ENCODE results near the gene PRDM16. TPM values are rescaled to one million over a fixed set of nuclear protein-coding genes. Genes with fewer than 3 reads are reported as not detected.

The PRDM16 gene
- total RNA-seq, 1 experiment from 2014 or later = 22.3 TPM

DNA sequence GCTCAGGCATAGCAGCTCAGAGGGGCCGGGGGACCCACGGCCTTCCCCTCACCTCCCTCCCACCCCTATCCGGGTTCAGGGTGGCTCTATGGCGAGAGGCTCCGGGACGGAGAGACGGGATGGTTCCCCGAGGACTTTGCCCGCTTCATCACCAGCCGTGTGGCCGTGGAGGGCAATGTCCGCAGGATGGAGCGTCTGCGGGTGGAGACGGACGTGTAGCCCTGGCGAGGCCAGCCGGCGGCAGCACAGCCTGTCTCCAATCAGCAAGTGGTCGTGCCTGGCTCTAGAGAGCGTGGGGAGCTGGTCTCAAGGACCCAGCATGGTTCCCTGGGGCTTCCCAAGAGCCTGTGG, 411.3 kb downstream of the PRDM16 start:
- TF ChIP-seq TCF7L2 (IDR thresholded peaks at IDR 0.05; ENCODE audit: low read depth, low read length) = no peak
- TF ChIP-seq, protein P1, sequence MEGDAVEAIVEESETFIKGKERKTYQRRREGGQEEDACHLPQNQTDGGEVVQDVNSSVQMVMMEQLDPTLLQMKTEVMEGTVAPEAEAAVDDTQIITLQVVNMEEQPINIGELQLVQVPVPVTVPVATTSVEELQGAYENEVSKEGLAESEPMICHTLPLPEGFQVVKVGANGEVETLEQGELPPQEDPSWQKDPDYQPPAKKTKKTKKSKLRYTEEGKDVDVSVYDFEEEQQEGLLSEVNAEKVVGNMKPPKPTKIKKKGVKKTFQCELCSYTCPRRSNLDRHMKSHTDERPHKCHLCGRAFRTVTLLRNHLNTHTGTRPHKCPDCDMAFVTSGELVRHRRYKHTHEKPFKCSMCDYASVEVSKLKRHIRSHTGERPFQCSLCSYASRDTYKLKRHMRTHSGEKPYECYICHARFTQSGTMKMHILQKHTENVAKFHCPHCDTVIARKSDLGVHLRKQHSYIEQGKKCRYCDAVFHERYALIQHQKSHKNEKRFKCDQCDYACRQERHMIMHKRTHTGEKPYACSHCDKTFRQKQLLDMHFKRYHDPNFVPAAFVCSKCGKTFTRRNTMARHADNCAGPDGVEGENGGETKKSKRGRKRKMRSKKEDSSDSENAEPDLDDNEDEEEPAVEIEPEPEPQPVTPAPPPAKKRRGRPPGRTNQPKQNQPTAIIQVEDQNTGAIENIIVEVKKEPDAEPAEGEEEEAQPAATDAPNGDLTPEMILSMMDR (IDR thresholded peaks at IDR 0.05) = no peak
- no peak for TF ChIP-seq POLR2AphosphoS5 (IDR thresholded peaks at IDR 0.05; ENCODE audit: low read depth, low read length)
- TF ChIP-seq REST (IDR thresholded peaks at IDR 0.05; ENCODE audit: insufficient read depth in 1 of 2, low read depth in 2 of 2, low read length in 1 of 2) = no peak
- no peak for TF ChIP-seq SIN3A (IDR thresholded peaks at IDR 0.05; ENCODE audit: borderline replicate concordance, insufficient read depth, low read depth, low read length)
- DNase-seq (ENCODE audit: low read depth, low spot score) (no peak), ATAC-seq (no peak)
- no TSS peak for BruUV-seq (replicated peaks)
- ChIA-PET POLR2A (no interaction called here), CTCF (no interaction called here)
- in situ Hi-C loops (cut with HindIII; ENCODE audit: low pct_unique_long_range_greater_than_20kb, low sequenced_read_pairs) (no loop called here), intact Hi-C loops (cut with micrococcal nuclease; ENCODE audit: unreplicated experiment) (no loop called here)
- Histone ChIP-seq H3K4me1 (ENCODE audit: control insufficient read depth, insufficient read depth, low read length) (peaks cover 21% of the 10 kb centered on the region), H3K36me3 (ENCODE audit: control insufficient read depth, insufficient read depth, low read length) (no peaks in the 10 kb centered on the region), H3K27me3 (ENCODE audit: control insufficient read depth, insufficient read depth, low read length) (no peaks in the 10 kb centered on the region), H3K9me3 (ENCODE audit: control insufficient read depth, insufficient read depth, low read depth, low read length) (no peaks in the 10 kb centered on the region), H3K4me3 (ENCODE audit: low read depth in 2 of 2, low read length in 2 of 2) (no peak overlapping the region), H3K27ac (ENCODE audit: low read length) (no peak overlapping the region)

GRCh38 chr1:3481046-3481445, 412.0 kb downstream of the PRDM16 start:
- in situ Hi-C loops (cut with HindIII; ENCODE audit: low pct_unique_long_range_greater_than_20kb, low sequenced_read_pairs) = no loop called here

More at GRCh38 chr1:3481046-3481445, 412.0 kb downstream of the PRDM16 start:
- ChIA-PET CTCF (interaction anchor here (2.7 kb wide), 1 partner anchor 28 kb away, joined by 27 read pairs; no protein-coding TSS in a partner anchor), POLR2A (no interaction called here)
- Histone ChIP-seq H3K4me1 (ENCODE audit: control insufficient read depth, insufficient read depth, low read length) (peaks cover 17% of the 10 kb centered on the region), H3K4me3 (ENCODE audit: low read depth in 2 of 2, low read length in 2 of 2) (no peak overlapping the region), H3K9me3 (ENCODE audit: control insufficient read depth, insufficient read depth, low read depth, low read length) (no peaks in the 10 kb centered on the region), H3K27ac (ENCODE audit: low read length) (no peak overlapping the region), H3K36me3 (ENCODE audit: control insufficient read depth, insufficient read depth, low read length) (no peaks in the 10 kb centered on the region), H3K27me3 (ENCODE audit: control insufficient read depth, insufficient read depth, low read length) (no peaks in the 10 kb centered on the region)
- intact Hi-C loops (cut with micrococcal nuclease; ENCODE audit: unreplicated experiment) = no loop called here
- no TSS peak for BruUV-seq (replicated peaks)
- TF ChIP-seq REST (IDR thresholded peaks at IDR 0.05; ENCODE audit: insufficient read depth in 1 of 2, low read depth in 2 of 2, low read length in 1 of 2) = no peak
- TF ChIP-seq SIN3A (IDR thresholded peaks at IDR 0.05; ENCODE audit: borderline replicate concordance, insufficient read depth, low read depth, low read length) = no peak
- TF ChIP-seq TCF7L2 (IDR thresholded peaks at IDR 0.05; ENCODE audit: low read depth, low read length) = no peak
- TF ChIP-seq, protein P1 (IDR thresholded peaks at IDR 0.05) = no peak
- TF ChIP-seq POLR2AphosphoS5 (IDR thresholded peaks at IDR 0.05; ENCODE audit: low read depth, low read length) = no peak
- no peak for DNase-seq (ENCODE audit: low read depth, low spot score)
- ATAC-seq = no peak
